A549 treated with GW870086 at 1 μM for 4 hours (cell line): ENCODE measurements around the gene TBX6. TPM values are rescaled to one million over a fixed set of nuclear protein-coding genes. Genes with fewer than 3 reads are reported as not detected.

ENCODE experiments used
- total RNA-seq: library from RNA; stranded (reverse); fragments of 200-300 nt; extraction: Qiagen RNA extraction; gene quantifications from 5 replicates; pipeline ENCODE4 v1.2.3, GENCODE V29; 2022; ENCODE audit warnings: low read depth

The TBX6 gene
- total RNA-seq = 0.13 to 0.25 TPM (median 0.18 TPM) in 5 replicates

GRCh38 chr16:30091474-30092372 lies at the start of gene TBX6:
TBX6 (minus strand) TSS chr16:30091924; CDS start chr16:30091193, 731 bp downstream.

GRCh38 chr16:30113031-30113710 lies 21.4 kb upstream of the TBX6 start, which contains the start of gene GDPD3:
GDPD3 (minus strand) TSS chr16:30113537; CDS start chr16:30113478, 59 bp downstream.

GRCh38 chr16:30096105-30096861 lies 4.6 kb upstream of the TBX6 start, which contains the start of gene YPEL3:
YPEL3 (minus strand) TSS chr16:30096213; CDS start chr16:30095482, 731 bp downstream.

GRCh38 chr16:30075503-30076275 lies 16.0 kb downstream of the TBX6 start, which contains the start of gene PPP4C:
PPP4C (plus strand) TSS chr16:30075994; CDS start chr16:30076378, 384 bp downstream.

GRCh38 chr16:30065102-30065942 lies 26.4 kb downstream of the TBX6 start, which contains the start of gene ALDOA:
ALDOA (plus strand) TSS chr16:30065760; CDS start chr16:30066898, 1,138 bp downstream.

Other genes with a start within 250 kb of the TBX6 start
- gene CDIPT, start 228.7 kb downstream of the TBX6 start, total RNA-seq = 63.2 to 92.0 TPM (median 89.5 TPM) in 5 replicates
- gene SEZ6L2, start 192.4 kb downstream of the TBX6 start, total RNA-seq = 17.0 to 21.8 TPM (median 20.7 TPM) in 5 replicates
- 15.9 to 27.5 TPM (median 23.8 TPM) in 5 replicates for gene ASPHD1, start 191.4 kb downstream of the TBX6 start, total RNA-seq
- gene KCTD13, start 165.7 kb downstream of the TBX6 start, total RNA-seq = 12.0 to 15.6 TPM (median 15.4 TPM) in 5 replicates
- 81.2 to 101 TPM (median 94.7 TPM) in 5 replicates for gene TMEM219, start 129.8 kb downstream of the TBX6 start, total RNA-seq
- 24.7 to 33.4 TPM (median 31.0 TPM) in 5 replicates for gene TAOK2, start 118.1 kb downstream of the TBX6 start, total RNA-seq
- 13.9 to 14.9 TPM (median 14.3 TPM) in 5 replicates for gene HIRIP3, start 96.3 kb downstream of the TBX6 start, total RNA-seq
- gene INO80E, start 95.7 kb downstream of the TBX6 start, total RNA-seq = 95.8 to 108 TPM (median 104 TPM) in 5 replicates
- gene DOC2A, start 80.9 kb downstream of the TBX6 start, total RNA-seq = 1.7 to 2.3 TPM (median 1.9 TPM) in 5 replicates
- gene C16orf92, start 68.7 kb downstream of the TBX6 start, total RNA-seq = not detected in 5 replicates
- gene TLCD3B, start 60.7 kb downstream of the TBX6 start, total RNA-seq = 0.10 to 0.31 TPM (median 0.23 TPM) in 5 replicates
- gene ALDOA, start 26.2 kb downstream of the TBX6 start, total RNA-seq = 1,570 to 1,920 TPM (median 1,807 TPM) in 5 replicates
- 125 to 145 TPM (median 144 TPM) in 5 replicates for gene PPP4C, start 15.9 kb downstream of the TBX6 start, total RNA-seq
- gene YPEL3, start 4.3 kb upstream of the TBX6 start, total RNA-seq = 5.5 to 8.8 TPM (median 8.1 TPM) in 5 replicates
- 1.4 to 2.4 TPM (median 2.1 TPM) in 5 replicates for gene GDPD3, start 21.6 kb upstream of the TBX6 start, total RNA-seq
- gene MAPK3, start 31.3 kb upstream of the TBX6 start, total RNA-seq = 32.6 to 35.7 TPM (median 33.8 TPM) in 5 replicates
- gene CORO1A, start 91.7 kb upstream of the TBX6 start, total RNA-seq = 2.2 to 4.3 TPM (median 3.7 TPM) in 5 replicates
- gene BOLA2B, start 101.7 kb upstream of the TBX6 start, total RNA-seq = 156 to 240 TPM (median 209 TPM) in 5 replicates
- gene SLX1A, start 102.0 kb upstream of the TBX6 start, total RNA-seq = 7.0 to 14.1 TPM (median 8.1 TPM) in 5 replicates
- gene SULT1A3, start 107.3 kb upstream of the TBX6 start, total RNA-seq = 5.6 to 8.7 TPM (median 7.3 TPM) in 5 replicates
- gene NPIPB13, start 156.6 kb upstream of the TBX6 start, total RNA-seq = 0.86 to 3.0 TPM (median 2.1 TPM) in 5 replicates